Measurements from ENCODE around the gene GPX1.
"Not testable (repeated sequence)": the region's sequence is repeated elsewhere in the genome, so short reads cannot be mapped to it uniquely, and the experiment has no call there.

The GPX1 gene

DNA sequence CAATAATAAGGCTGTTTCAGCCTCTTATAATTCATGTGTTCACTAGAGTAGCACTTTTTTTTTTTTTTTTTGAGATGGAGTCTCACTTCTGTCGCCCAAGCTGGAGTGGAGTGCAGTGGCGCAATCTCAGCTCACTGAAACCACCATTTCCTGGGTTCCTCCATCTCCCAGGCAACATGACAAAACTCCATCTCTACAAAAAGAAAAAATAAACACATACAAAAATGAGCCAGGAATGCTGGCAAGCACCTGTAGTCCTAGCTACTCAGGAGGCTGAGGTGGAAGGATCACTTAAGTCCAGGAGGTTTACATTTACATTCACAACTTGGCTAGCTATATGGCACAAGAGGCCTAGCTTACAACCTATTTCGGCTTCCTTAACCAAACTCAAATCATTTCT lies 25.1 kb downstream of the GPX1 start:
- H3K36me3 ChIP-seq (ENCODE audit: control insufficient read depth, insufficient read depth, low read length), result peaks cover 4% of the 10 kb centered on the region
- no peaks in the 10 kb centered on the region for H3K9me3 ChIP-seq (ENCODE audit: control insufficient read depth, low read length)

DNA sequence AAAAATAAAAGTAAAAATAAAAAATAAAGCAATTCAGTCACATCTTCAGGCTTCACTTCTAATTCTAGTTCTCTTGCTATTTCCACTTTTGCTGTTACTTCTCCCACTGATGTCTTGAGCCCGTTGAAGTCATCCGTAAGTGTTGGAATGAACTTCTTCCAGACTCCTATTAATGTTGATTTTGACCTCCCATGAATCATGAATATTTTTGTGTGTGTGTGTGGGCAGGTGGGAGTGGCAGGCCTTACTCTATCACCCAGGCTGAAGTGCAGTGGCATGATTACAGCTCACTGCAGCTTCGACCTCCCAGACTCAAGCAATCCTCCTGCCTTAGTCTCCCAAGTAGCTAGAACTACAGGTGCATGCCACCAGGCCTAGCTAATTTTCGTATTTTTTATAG lies 29.0 kb downstream of the GPX1 start:
- no peak overlapping the region for H3K4me3 ChIP-seq (ENCODE audit: low read length)
- H3K4me1 ChIP-seq (ENCODE audit: control insufficient read depth, insufficient read depth, low read length), result no peaks in the 10 kb centered on the region
- peaks cover 19% of the 10 kb centered on the region for H3K36me3 ChIP-seq (ENCODE audit: control insufficient read depth, insufficient read depth, low read length)
- H3K9me3 ChIP-seq (ENCODE audit: control insufficient read depth, low read length), result no peaks in the 10 kb centered on the region
- H3K27me3 ChIP-seq (ENCODE audit: control insufficient read depth, insufficient read depth, low read length), result no peaks in the 10 kb centered on the region
- H3K9ac ChIP-seq (ENCODE audit: low read length), result no peak overlapping the region

More for the DNA sequence above, 25.1 kb downstream of the GPX1 start:
- H3K4me1 ChIP-seq (ENCODE audit: control insufficient read depth, insufficient read depth, low read length), result no peaks in the 10 kb centered on the region
- no peaks in the 10 kb centered on the region for H3K27me3 ChIP-seq (ENCODE audit: control insufficient read depth, insufficient read depth, low read length)
- no peak overlapping the region for H3K4me3 ChIP-seq (ENCODE audit: low read length)
- H3K9ac ChIP-seq (ENCODE audit: low read length), result no peak overlapping the region

DNA sequence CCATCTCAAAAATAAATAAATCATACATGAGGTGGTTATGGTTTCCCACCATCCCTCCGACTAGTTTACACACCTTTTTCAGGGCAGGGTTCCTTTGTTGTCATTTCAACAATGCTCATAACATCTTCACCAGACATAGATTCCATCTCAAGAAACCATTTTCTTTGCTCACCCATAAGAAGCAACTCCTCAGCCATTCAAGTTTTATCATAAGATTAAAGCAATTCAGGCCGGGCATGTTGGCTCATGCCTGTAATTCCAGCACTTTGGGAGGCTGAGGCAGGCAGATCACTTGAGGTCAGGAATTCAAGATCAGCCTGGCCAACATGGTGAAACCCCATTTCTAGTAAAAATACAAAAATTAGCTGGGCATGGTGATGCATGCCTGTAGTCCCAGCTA lies 29.8 kb downstream of the GPX1 start:
- H3K36me3 ChIP-seq (ENCODE audit: control insufficient read depth, insufficient read depth, low read length), result peaks cover 21% of the 10 kb centered on the region

DNA sequence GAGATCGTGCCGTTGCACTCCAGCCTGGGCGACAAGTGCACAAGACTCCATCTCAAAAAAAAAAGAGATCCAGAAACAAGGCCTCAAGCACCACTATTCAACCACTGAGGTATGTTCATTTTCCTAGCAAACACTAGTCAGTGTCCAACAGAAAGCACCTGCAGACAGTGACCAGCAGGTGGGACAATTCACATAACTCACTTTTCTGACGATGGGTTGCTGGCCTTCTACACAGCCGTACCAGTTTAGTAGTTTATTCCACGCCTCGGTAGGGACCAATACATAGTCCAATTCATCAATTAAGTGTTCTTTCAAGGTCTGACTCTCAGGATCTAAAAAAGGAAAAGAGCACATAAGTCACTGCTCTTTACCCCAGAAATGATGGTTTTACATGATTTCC lies 30.7 kb downstream of the GPX1 start:
- Histone ChIP-seq H3K4me1 (ENCODE audit: control insufficient read depth, insufficient read depth, low read length) (no peaks in the 10 kb centered on the region), H3K36me3 (ENCODE audit: control insufficient read depth, insufficient read depth, low read length) (peaks cover 21% of the 10 kb centered on the region), H3K4me3 (ENCODE audit: low read length) (no peak overlapping the region), H3K9me3 (ENCODE audit: control insufficient read depth, low read length) (no peaks in the 10 kb centered on the region), H3K27me3 (ENCODE audit: control insufficient read depth, insufficient read depth, low read length) (no peaks in the 10 kb centered on the region), H3K9ac (ENCODE audit: low read length) (no peak overlapping the region)

More for the DNA sequence above, 29.8 kb downstream of the GPX1 start:
- not testable (repeated sequence) for H3K9ac ChIP-seq (ENCODE audit: low read length); H3K4me1 ChIP-seq (ENCODE audit: control insufficient read depth, insufficient read depth, low read length); H3K27me3 ChIP-seq (ENCODE audit: control insufficient read depth, insufficient read depth, low read length); H3K9me3 ChIP-seq (ENCODE audit: control insufficient read depth, low read length); H3K4me3 ChIP-seq (ENCODE audit: low read length)

DNA sequence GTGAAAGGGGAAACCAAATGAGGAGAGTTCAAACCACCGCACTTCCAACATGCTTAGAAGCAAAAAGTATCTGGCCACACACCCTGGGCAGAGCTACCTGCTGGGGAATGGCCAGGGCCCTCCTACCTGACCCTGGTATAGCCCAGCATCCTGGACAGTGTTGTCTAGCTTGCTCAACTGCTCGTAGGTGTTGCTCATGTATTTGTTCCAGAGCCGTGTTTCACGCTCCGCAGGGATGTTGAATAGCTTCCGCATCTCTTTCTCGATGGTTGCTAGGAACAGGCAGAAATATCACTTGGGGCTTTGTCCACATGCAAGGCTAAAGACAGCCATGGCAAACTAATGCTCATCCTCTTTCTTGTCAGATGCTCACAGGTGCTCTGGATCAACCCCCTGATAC lies 33.4 kb downstream of the GPX1 start:
- Histone ChIP-seq H3K9ac (ENCODE audit: low read length) (no peak overlapping the region), H3K36me3 (ENCODE audit: control insufficient read depth, insufficient read depth, low read length) (peaks cover 27% of the 10 kb centered on the region), H3K4me1 (ENCODE audit: control insufficient read depth, insufficient read depth, low read length) (no peaks in the 10 kb centered on the region), H3K27me3 (ENCODE audit: control insufficient read depth, insufficient read depth, low read length) (no peaks in the 10 kb centered on the region), H3K9me3 (ENCODE audit: control insufficient read depth, low read length) (no peaks in the 10 kb centered on the region), H3K4me3 (ENCODE audit: low read length) (no peak overlapping the region)

DNA sequence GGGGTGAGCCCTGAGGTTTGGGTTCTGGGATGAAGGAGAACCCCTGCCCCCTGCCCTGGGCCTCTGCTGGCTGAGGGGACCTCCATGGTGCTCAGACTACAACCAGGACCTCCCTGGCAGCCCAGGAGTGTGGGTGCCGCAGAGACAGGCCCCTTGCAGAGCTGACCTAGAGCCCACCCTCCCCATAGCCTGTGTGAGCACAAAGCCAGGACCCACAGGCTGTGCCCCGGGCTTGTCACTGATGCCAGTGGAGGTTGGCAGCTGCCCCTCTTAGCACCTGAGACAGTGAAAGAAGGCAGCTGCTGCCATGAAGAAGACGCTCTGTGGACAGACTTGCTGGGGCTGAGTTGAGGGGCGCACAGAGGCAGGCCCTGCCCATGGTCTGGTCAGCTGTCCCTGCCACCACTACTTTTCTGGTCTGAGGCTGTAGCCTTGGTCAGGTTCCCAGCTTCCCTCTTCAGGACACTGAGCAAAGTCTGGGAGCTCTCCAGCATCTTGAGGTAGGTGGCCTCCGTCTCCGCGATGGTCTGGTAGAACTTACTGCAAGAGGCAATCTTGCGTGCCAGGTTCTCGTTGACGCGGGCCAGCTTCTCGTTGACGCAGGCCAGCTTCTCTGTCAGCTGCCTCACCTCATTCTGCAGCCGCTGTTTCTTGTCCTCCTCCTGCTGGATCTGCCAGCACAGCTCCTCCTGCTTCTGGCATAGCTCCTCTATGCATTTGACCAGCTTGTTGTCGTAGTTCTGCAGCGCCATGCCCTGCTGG lies 41.3 kb downstream of the GPX1 start:
- Histone ChIP-seq H3K4me3 (ENCODE audit: low read length) (no peak overlapping the region), H3K9ac (ENCODE audit: low read length) (no peak overlapping the region), H3K4me1 (ENCODE audit: control insufficient read depth, insufficient read depth, low read length) (no peaks in the 10 kb centered on the region), H3K36me3 (ENCODE audit: control insufficient read depth, insufficient read depth, low read length) (peaks cover 10% of the 10 kb centered on the region), H3K9me3 (ENCODE audit: control insufficient read depth, low read length) (no peaks in the 10 kb centered on the region), H3K27me3 (ENCODE audit: control insufficient read depth, insufficient read depth, low read length) (no peaks in the 10 kb centered on the region)

DNA sequence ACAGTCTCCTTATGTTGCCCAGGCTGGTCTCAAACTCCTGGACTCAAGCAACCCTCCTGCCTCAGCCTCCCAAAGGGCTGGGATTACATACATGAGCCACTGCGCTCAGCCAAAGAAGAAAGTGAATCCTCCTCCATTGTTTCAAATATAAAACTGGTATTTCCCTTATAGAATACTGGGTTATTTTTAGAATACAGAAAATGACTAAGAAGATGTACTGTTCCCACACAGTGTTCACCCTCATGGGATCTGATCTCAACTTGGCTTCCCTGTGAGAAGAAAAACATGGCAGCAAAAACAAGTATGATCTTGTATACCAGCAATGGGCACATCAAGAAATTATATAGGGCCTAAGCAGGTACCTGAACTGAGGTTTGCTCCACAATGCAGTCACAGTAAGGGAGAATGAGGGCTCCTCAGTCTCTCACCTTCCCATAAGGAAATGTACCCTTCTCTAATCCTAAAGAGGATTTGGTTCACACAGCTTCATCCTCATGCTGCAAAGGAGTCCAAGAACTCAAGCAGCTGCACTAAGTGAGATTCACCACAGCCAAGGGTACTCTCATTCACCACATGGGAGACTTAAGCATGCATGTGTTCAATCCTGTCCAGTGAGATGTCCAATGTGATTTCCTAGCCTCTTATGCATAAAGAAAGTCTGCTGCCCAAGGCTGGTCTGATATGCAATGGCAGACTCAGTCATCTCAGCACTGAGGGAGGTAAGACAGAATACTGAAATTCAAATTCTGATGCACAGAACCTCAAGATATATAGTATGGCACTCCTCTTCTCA lies 44.1 kb downstream of the GPX1 start:
- no peaks in the 10 kb centered on the region for H3K27me3 ChIP-seq (ENCODE audit: control insufficient read depth, insufficient read depth, low read length)
- H3K4me1 ChIP-seq (ENCODE audit: control insufficient read depth, insufficient read depth, low read length), result no peaks in the 10 kb centered on the region
- H3K4me3 ChIP-seq (ENCODE audit: low read length), result no peak overlapping the region
- H3K9me3 ChIP-seq (ENCODE audit: control insufficient read depth, low read length), result no peaks in the 10 kb centered on the region
- peaks cover 4% of the 10 kb centered on the region for H3K36me3 ChIP-seq (ENCODE audit: control insufficient read depth, insufficient read depth, low read length)
- no peak overlapping the region for H3K9ac ChIP-seq (ENCODE audit: low read length)

DNA sequence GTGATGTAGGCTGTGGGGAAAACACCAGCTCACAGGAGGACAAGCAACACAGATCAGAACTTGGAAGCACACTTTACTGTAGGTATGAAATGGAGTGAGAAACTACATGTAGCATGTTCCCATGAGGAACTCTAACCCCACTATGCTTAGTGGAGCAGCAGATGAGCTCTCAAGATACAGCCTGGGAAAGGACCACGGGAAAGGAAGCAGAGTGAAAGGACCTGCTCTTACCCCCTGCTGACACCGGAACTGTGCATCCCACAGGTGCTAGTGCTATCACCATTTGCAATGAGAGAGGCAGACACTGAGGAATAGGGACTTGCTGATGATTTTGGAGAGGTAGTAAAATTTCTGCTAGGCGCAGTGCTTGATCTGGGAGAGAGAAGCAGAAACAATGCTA lies 46.9 kb downstream of the GPX1 start:
- Histone ChIP-seq H3K9me3 (ENCODE audit: control insufficient read depth, low read length) (no peaks in the 10 kb centered on the region), H3K4me1 (ENCODE audit: control insufficient read depth, insufficient read depth, low read length) (no peaks in the 10 kb centered on the region), H3K9ac (ENCODE audit: low read length) (no peak overlapping the region), H3K4me3 (ENCODE audit: low read length) (no peak overlapping the region), H3K27me3 (ENCODE audit: control insufficient read depth, insufficient read depth, low read length) (no peaks in the 10 kb centered on the region), H3K36me3 (ENCODE audit: control insufficient read depth, insufficient read depth, low read length) (no peaks in the 10 kb centered on the region)

DNA sequence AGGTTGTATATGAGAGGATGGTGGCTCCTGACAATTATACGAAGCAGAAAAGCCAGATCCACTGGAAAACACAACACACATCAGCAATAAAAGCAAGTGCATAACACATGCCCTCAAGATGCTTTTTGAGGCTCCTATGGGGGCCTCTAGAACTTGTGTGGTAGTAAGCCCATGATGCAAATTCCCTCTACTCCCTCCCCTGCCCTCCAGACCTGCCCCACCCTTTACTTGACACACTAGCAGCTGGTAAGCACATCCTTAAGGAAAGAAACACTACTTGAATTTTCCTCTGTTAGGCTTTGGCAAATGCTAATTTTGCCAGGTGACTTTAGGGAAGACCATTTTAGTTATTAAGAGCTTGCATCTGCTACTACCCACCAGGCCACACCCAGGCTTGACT lies 47.5 kb downstream of the GPX1 start:
- no peak overlapping the region for H3K9ac ChIP-seq (ENCODE audit: low read length)
- no peak overlapping the region for H3K4me3 ChIP-seq (ENCODE audit: low read length)
- no peaks in the 10 kb centered on the region for H3K4me1 ChIP-seq (ENCODE audit: control insufficient read depth, insufficient read depth, low read length)
- H3K27me3 ChIP-seq (ENCODE audit: control insufficient read depth, insufficient read depth, low read length), result no peaks in the 10 kb centered on the region
- no peaks in the 10 kb centered on the region for H3K9me3 ChIP-seq (ENCODE audit: control insufficient read depth, low read length)
- H3K36me3 ChIP-seq (ENCODE audit: control insufficient read depth, insufficient read depth, low read length), result no peaks in the 10 kb centered on the region

Measured in mucosa of stomach (tissue), 1 donor.